GM19455 (cell line): ENCODE measurements around the gene SLC22A2.
"Not testable (repeated sequence)": the region's sequence is repeated elsewhere in the genome, so short reads cannot be mapped to it uniquely, and the experiment has no call there.

Experiments used
- ATAC-seq: cut with Tn5 transposase; IDR thresholded peaks from one replicate; pipeline ENCODE4 v1.9.1; 2021; ENCODE audit not compliant: unreplicated experiment

The SLC22A2 gene

DNA sequence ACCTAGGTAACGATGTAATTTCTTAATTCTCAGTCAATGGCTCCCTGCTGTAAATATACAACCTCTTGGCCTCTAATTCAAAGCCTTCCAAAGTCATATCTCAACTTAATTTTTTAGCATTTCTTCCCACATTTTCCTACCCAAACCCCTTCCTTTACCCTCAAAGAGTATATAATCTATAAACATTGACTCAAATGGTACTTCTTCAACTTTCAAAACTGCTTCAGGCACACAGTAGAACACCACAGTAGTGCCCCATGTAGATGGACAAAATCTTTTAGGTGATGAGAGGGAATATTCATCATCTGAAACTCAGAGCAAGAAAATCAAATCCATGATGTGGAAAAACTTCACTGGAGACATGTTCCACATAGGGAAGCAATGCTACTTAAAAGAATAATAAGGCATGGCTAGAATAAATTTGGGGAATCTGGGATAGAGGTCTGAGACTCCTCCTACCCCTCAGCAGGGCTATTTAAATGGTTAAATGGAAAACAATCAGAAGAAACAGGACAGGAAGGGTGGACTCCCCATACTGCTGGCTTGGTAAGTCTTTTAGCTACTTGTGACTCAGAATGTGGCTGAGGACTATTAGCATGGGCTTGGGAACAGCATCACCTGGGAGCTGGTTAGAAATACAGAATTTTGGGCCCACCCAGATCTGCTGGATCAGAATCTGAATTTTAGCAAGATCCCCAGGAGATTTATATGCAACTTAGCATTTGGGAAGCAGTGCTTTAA lies 6.4 kb downstream of the SLC22A2 start:
- ATAC-seq: no peak

DNA sequence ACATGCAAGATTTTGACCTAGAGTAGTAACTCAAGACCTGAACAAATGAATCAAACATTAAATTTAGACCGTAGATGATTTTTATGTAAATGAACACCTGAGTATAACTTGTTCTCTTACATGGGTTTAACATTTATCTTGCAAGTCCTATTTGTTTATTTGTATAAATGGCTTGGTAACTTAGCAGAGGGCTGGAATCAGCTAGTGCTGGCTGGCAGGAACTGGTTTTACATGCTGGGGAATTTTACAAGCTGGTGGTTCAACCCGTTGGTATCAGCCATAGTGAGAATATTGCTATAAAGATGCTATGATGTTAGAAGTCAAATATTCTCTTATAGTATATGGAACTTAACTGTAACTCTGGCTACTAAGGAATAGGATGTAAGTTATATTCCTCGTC lies 8.9 kb downstream of the SLC22A2 start:
- ATAC-seq: no peak

DNA sequence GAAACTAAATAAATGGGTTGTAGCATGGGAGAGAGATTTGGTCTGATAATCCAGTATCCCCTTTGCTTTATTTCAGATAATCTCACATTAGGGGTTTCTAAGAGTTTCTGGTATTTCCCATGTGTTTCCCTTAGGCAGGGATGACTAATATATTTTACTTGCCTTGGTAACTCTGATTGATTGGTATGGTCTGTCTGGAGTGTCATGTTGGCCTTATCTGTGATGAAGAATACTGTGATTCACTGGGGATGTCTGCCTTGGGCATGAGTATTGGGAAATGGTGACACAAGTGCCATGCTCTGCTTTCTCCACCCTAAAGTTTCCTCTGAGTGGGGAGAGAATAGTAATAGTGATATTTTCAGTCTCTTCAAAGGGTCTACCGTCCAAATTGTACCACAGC lies 10.1 kb downstream of the SLC22A2 start:
- ATAC-seq: no peak

DNA sequence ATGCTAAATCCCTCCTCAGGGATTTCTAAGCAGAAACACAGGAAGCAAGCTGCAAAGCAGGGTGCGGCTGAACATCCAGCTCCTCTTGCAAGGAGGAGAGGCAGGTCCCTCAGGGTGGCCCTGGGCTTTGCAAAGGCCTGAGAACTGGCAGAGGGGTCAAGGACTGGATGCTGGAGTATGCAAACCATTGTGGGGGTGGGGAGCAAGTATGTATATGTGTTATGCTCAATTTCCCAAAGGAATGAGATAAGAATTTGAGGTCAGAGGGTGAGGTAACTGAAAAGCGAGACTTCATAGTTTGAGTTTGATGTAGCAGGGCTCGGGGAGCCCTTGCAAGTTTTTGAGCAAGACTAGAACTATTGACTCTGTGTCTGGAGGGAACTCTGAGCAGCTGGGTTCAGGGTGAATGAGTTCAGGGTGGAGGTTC lies 11.2 kb downstream of the SLC22A2 start:
- no peak for ATAC-seq

DNA sequence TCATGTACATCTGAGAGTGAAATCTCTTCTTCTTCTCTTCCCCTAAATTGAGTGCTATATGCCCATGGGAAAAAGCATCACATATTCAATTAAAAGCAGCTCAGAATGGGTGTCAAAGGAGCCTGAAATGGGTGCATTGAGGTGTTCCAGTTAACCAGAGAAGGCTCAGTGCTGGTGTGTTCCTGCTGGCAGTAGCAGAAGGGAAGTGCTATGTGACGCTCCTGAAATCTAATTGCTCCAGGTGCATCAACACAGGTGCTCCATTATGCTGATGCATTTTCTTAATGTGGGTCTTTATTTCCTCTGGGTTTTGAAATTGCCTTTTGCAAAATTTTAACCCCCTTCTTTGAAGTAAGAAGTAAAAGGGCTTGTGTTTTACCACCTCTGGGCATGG lies 17.9 kb downstream of the SLC22A2 start:
- ATAC-seq: no peak

DNA sequence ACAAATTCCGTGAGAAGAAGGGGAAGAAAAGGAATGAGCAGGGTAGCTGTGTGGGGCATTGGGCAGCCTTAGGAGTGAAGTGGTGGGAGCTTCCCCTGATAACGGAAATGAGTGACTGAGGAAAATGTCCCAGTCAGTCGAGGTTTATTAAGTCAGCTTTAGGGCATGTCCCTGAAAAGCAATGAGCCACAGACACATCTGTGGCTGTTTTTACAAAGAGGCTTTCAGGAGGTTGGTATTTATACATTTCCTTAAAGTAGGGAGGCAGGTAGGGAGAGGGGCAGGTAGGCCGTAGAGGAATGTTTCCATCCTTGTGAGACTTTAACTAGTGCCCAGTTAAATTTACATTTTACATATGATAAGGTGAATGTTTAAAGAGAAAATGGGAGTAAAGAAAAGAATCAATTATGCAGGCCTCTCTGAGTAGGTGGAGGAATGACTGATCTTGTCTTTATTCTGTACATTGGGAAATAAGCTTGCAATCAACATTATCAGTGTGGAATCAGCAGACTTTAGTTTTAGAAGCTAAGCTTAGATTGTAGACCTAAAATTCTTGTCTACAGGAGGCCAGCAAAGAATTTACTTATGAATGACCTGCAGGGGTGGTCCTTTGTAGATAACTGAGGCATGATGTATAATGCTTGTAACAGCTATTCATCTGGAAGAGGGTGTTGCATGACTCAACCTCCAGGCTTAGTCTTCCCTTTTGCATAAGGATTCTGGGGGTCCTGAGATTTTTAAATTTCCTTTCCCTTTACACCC lies 18.5 kb downstream of the SLC22A2 start:
- ATAC-seq: no peak

DNA sequence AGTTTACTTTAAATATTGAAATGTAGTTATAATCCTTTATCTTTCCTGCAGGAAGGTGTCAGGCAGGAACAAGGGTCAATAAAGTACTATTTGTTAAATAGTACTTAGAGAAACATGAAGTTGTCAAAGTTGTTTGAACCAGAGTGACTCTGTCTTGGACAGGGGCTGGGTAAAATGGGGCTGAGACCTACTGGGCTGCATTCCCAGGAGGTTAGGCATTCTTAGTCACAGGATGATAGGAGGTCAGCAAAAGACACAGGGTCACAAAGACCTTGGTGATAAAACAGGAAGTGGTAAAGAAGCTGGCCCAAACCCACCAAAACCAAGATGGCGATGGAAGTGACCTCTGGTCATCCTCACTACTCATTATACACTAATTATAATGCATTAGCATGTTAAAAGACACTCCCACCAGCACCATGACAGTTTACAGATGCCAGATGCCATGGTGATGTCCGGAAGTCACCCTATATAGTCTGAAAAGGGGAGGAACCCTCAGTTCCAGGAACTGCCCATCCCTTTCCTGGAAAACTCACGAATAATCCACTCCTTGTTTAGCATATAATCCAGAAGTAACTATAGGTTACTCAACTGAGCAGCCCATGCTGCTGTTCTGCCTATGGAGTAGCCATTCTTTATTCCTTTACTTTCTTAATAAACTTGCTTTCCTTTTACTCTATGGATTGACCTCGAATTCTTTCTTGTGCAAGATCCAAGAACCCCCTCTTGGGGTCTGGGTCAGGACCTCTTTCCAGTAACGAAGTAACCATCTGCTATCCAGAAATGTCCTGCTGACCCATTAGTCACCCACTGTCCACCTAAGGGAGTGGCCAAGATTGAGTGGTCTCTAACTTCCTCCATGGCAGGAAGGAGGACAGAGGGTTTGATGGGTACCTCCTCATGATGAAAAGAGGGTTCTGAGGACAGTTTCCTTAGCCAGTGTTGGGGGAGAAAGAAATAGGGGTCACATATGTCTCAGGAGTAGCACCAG lies 19.6 kb downstream of the SLC22A2 start:
- no peak for ATAC-seq

DNA sequence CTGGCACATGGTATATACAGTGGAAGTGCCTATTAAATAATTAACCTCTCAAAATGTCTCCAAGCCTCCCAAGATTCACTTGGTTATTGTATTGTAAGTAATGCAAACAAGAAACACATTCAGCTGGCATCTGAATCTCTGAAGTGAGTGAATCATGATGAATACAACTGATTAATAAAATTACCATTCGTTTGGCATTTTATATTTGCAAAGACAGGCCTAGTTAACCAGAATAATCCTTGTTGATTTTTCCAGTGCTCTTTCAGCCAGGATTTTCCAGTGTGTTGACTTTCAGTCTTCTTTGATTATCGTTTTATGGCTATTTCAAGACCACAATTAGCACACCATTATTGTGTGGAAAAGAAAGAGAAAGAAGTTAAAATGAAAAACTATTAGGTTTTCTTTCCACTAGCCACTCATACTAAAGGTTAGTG lies 20.3 kb downstream of the SLC22A2 start:
- ATAC-seq: no peak

DNA sequence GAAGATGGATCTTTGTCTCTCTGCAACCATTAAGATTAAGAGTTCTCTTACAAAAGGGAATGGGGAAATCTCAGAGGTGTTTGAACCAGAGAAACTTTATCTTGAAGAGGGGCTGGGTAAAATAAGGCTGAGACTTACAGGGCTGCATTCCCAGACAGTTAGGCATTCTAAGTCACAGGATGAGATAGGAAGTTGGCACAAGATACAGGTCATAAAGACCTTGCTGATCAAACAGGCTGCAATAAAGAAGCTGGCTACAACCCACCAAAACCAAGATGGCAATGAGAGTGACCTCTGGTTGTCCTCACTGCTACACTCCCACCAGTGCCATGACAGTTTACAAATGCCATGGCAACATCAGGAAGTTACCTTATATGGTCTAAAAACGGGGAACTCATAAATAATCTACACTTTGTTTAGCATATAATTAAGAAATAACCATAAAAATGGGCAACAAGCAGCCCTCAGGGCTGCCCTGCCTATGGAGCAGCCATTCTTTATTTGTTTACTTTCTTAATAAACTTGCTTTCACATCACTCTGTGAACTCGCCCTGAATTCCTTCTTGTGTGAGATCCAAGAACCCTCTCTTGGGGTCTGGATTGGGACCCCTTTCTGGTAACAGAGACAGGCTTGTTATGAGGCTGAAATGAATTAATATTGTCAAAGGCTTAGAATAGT lies 20.9 kb downstream of the SLC22A2 start:
- ATAC-seq: not testable (repeated sequence)

DNA sequence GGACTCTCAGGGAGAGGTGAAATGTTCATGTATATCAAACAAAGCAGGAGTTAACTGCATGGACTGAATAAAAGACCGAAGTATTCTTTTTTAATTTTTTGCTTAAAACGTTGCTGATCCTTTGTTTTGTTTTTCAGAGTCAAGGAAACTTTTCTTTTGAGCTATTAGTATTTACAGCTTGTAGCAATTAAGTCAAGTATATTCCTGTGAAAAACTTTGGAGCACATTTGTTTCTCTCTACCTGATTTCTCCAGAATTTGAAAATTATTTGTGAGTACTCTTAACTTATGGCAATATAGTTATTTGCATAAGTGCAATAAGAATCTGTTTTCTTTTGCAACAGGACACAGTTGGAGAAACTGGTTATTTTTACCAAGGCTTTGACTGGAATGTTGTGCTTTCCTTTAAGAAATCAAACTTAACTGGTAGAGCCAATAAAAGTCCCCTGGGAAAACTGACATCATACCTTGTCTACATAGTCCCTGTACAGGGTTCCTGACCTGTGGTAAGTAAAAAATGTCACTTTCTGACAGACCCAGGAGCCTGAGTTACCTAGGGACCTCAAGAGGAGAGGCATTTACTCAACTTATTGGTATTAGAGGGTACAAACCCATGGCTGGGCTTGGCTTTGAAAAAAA lies 22.3 kb downstream of the SLC22A2 start:
- ATAC-seq: not testable (repeated sequence)

DNA sequence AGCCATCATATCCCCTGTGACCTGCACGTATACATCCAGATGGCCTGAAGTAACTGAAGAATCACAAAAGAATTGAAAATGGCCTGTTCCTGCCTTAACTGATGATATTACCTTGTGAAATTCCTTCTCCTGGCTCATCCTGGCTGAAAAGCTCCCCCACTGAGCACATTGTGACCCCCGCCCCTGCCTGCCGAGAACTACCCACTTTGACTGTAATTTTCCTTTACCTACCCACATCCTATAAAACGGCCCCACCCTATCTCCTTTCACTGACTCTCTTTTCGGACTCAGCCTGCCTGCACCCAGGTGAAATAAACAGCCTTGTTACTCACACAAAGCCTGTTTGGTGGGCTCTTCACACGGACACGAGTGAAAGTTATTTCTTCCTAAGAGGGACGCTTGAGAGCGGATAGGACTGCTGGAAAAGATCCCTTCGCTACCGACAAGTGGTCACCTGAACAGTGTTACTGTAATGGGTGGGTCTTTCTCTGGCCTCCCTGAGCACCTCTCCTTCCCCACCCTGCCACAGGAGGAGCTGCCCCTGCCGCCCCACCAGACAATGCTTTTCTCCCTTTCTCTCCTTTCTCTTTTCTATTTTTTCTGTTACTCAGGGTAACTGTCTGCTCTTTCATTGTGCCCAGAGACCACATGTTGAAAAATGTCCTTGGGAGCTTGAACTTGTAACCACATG lies 24.5 kb downstream of the SLC22A2 start:
- not testable (repeated sequence) for ATAC-seq

DNA sequence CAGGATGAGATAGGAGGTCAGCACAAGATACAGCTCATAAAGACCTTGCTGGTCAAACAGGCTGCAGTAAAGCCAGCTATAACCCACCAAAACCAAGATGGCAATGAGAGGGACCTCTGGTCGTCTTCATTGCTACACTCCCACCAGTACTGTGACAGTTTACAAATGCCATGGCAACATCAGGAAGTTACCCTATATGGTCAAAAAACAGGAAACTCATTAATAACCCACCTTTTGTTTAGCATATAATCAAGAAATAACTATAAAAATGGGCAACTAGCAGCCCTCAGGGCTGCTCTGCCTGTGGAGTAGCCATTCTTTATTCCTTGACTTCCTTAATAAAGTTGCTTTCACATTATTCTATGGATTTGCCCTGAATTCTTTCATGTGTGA lies 30.9 kb downstream of the SLC22A2 start:
- no peak for ATAC-seq

DNA sequence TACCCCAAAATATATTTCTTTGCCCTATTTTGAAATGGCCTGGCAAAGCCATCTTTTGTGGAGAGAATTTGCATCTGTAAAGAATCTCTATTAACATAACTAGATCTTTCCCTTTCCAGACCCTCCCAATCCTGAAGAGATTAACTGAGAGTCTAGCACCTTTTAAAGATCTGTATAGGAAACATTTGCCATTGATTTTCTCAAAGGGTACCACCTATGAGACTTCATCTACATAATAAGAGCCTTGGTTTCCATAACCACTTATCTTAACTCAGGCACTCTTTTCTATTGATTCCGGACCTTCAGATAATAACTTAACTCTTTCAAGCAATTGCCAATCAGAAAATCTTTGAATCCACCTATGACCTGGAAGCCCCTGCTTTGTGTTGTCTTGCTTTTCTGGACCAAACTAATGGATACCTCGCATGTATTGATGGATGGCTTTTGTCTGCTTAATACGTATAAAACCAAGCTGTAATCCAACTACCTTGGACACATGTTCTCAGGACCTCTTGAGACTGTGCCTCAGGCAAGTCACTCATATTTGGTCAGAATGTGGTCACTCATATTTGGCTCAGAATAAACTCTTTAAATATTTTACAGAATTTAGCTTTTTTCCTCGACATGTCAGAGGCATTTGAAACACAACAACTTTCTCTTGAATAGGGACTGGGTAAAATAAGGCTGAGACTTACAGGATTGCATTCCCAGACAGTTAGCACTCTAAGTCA lies 31.4 kb downstream of the SLC22A2 start:
- no peak for ATAC-seq

DNA sequence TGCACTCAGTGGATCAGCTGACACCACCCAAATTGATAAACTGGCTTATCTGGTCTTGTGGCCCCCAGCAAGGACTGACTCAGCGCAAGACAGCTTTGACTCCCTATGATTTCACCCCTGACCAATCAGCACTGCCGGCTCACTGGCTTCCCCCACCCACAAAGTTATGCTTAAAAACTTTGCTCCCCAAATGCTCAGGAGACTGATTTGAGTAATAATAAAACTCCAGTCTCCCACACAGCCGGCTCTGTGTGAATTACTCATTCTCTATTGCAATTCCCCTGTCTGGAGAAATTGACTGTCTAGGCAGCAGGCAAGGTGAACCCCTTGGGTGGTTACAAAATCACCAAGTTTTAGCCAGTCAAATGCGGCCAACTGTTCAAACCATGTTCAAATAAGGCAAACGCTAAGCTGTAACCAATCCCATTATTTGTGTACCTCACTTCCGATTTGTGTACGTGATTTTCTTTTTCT lies 32.5 kb downstream of the SLC22A2 start:
- ATAC-seq: peak; percentile 48

DNA sequence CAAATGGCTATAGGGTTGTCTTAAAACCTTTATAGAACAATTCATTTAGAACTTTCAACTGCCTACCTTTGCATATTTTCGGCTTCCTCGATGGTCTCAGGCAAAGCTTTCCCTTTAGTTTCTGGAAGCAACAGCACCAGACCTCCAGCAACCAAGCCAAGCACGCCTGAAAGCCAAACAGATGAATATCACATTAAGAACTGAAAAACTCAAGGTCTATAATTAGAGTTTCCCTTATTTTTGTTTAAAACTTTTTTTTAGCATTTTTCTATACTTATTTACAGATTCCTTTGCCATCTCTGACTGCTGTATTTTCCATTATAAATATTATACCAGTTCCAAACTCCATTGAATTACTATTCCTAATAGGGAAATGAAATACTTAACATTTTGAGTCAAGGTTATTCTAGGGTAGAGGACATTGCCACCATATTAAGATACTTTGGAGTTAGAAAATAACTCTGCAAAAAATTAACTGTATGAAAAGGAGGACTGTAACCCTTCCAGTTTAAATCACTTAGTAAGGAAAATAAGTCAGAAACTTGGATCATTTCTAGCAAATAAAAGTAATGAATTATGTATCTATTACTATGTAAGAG lies 33.9 kb downstream of the SLC22A2 start:
- no peak for ATAC-seq

DNA sequence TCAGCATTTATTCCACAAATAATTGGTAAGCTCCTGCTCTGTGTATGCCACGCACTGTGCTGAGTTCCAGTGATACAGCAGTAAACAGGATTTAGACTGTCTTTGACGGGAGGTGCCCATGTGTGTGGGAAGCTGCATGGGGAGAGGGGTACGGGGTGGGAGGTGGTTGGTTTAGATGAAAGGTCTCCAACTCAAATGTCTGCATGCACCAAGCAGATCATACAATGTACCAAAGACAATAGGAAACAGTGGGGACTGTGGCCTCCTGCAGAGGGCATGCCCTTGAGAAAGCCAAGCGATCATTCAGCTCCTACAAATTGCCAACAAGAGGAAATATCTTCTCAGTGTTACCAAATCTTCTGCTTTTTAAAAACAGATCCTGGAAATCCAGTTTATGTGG lies 36.1 kb downstream of the SLC22A2 start:
- no peak for ATAC-seq

DNA sequence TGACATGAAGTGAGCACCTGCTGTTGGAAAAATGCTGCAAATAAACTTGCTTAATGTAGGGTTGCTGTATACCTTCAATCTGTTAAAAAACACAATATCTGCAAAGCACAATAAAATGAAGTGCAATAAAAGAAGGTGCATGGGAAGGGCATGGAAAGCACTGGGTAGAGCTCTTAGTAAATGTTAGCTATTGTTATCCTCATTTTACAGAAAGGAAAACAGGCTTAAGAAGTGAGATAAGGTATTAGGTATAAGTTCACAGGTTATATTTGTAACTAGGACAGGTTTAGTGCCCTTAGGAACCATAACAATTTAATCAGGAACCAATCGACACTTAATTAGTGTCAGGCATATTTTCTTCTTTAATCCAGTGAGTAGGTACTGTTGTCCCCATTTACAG lies 36.7 kb downstream of the SLC22A2 start:
- no peak for ATAC-seq

DNA sequence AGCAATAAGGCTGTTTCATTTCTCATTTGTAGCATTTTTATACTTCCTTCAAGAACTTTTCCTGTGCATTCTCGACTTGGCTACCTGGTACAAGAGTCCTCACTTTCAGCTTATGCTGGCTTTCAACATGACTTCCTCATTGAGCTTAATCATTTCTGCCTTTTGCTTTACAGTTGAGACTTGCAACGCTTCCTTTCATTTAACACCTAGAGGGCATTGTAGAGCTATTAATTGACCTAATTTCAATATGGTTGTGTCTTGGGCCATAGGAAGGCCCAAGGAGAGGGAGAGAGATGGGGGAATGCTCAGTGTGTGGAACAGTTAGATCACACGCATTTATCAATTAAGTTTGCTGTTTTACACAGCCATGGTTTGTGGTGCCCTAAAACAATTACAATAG lies 37.2 kb downstream of the SLC22A2 start:
- ATAC-seq: no peak
